GM12872 (cell line): ENCODE results near the gene AMBP.

Source experiments
- TF ChIP-seq, protein P1 (sequence below): IDR thresholded peaks from 3 replicates; pipeline ENCODE4 v1.5.1; 2011; ENCODE audit warnings: low read depth, mild to moderate bottlenecking, low read length, moderate library complexity; ENCODE audit not compliant: insufficient read depth

AMBP gene

GRCh38 chr9:114098021-114098935 lies 20.2 kb upstream of the AMBP start:
- TF ChIP-seq, protein P1, sequence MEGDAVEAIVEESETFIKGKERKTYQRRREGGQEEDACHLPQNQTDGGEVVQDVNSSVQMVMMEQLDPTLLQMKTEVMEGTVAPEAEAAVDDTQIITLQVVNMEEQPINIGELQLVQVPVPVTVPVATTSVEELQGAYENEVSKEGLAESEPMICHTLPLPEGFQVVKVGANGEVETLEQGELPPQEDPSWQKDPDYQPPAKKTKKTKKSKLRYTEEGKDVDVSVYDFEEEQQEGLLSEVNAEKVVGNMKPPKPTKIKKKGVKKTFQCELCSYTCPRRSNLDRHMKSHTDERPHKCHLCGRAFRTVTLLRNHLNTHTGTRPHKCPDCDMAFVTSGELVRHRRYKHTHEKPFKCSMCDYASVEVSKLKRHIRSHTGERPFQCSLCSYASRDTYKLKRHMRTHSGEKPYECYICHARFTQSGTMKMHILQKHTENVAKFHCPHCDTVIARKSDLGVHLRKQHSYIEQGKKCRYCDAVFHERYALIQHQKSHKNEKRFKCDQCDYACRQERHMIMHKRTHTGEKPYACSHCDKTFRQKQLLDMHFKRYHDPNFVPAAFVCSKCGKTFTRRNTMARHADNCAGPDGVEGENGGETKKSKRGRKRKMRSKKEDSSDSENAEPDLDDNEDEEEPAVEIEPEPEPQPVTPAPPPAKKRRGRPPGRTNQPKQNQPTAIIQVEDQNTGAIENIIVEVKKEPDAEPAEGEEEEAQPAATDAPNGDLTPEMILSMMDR = no peak

- TF ChIP-seq, protein P1 = no peak
These were observed 19.5 kb upstream of the AMBP start for GRCh38 chr9:114097613-114098020.

GRCh38 chr9:114096866-114097612 lies 18.9 kb upstream of the AMBP start:
- TF ChIP-seq, protein P1 = no peak

DNA sequence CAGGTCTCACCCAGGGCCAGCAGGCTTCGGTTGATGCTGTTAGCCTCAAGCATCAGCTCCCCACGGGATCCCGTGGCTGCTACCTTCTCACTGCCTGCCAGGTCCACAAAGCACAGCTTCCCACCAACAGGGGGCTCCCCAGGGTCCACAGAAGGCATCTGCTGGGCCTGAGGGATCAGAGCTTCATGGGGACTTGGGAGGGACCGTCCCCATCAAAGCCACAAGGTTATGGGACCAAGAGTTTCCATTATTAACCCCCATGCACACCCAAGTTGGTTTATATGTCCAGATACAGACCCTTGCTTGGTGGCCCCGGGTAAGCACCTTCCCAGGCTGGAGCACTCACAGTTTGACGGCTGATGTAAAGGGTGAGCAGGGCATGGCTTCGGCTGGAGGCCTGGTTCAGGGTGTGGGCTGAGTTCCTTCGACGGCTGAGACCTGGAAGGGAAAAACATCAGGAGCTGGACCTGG lies 18.0 kb upstream of the AMBP start:
- TF ChIP-seq, protein P1 = 0 out of 3 replicates have a peak, but pooled peaks have one; percentile 14

- TF ChIP-seq, protein P1 = no peak
These were observed 16.9 kb upstream of the AMBP start for GRCh38 chr9:114094971-114095370.

DNA sequence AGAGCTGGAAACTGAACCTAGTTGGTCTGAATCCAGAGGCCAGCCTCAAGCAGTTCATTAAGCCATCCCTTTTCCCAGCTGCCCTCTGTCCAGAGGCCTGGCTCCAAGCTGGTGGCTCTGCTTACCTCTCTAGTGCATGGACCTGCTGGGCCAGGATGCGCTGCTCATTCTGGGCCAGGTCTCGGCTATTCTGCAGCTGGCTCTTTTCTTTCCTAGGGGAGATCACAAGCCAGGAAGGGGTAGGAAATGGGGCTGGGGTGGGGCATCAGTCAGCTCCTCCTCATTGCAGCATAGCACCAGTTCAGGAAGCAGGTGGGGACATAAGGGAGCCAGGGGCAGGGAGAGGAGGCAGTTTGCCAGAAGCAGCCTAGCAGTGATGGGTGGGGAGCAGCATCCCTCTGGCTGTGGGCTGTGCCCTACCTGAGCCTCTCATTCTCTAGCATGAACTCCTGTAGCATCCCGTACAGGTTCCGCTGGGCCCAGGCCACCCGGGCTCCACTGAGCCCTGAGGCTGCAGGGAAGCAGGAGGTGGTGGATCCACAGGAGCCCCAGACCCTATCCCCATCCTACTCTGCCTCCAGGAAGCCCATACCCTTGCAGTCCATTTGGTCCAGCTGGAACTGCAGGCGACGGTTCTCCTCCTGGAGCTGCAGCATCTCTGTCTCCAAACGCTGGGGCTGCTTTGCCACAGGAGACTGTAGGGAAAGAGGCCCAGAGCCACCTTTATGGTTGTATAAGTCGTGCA lies 15.8 kb upstream of the AMBP start:
- TF ChIP-seq, protein P1 = no peak

GRCh38 chr9:114093031-114093471 lies 15.0 kb upstream of the AMBP start:
- TF ChIP-seq, protein P1 = no peak
